Smooth muscle cell of the brain vasculature (primary cell): ENCODE data around the gene PHF2.

Experiments used
- DNase-seq: peaks from one replicate; pipeline ENCODE4 v3.0.0-alpha.2; 2012; ENCODE audit warnings: low read depth, low spot score

Gene PHF2

GRCh38 chr9:93587284-93587650 is 10.9 kb downstream of the PHF2 start:
- no peak for DNase-seq

DNA sequence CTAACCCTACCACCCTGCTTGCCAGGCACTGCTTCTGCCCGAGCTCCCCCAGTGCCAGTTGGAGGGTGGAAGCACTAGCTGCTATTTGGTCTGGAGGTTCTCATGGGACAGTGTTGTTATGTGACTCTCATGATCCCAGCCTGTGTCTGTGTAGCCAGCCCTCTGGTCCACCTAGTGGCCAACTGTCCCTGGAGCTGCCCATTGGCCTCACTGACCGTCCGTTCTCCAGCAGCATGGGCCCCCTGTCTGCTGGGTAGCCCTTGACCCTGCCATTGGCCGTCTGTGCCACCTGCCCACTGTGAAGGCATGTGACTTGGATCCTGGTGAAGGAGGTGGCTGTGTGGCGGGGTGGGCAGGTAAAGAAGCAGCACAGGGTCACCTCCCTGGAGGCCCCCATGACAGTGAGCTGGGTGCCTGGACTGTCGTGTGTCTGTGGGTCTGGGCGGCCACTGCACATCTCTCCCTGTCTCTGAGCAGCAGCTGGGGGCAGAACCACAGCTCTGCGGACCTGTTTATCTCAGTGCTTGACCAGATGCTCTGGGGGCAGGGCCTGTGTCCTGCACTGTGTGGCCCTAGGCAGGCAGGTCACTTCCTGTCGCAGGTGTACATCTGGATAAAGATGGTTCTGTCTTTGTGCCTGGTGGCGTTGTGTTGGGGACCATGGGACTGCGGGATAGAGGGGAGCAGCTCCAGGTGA is 11.4 kb downstream of the PHF2 start:
- DNase-seq = no peak

GRCh38 chr9:93588641-93589609 is 12.5 kb downstream of the PHF2 start:
- DNase-seq = no peak

GRCh38 chr9:93589688-93590087 is 13.3 kb downstream of the PHF2 start:
- no peak for DNase-seq

DNA sequence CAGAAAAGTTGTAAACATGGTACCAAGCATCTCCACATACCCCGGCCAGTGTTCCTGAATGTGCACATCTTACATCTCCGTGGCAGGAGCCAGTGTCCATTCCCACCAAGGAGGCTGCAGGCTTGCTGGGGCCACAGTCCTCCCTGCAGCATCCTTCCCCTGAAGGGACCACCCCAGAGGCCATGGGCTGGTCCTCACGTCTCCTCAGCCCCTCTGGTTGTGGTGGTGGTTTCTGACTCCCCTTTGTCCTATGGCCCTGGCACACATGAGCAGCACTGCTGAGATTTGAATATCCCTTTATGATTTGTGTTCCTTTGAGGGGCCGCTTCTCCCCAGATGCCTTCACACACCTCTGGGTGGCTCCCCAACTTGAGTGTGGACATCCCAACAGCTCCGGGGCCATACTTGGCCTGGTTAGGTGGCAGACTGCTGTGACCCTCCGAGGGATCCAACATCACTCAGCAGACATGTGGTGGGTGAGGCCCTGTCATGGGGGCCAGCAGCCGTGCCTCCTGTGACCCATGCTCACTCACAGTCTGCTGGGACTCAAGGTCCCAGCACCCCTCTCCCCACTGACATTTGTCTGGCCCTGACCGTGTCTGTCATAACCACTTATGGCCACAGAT is 14.3 kb downstream of the PHF2 start:
- DNase-seq = no peak

- DNase-seq = no peak
Observed at GRCh38 chr9:93591301-93592007, 15.1 kb downstream of the PHF2 start.

GRCh38 chr9:93592008-93592642 is 15.7 kb downstream of the PHF2 start:
- DNase-seq = no peak

DNA sequence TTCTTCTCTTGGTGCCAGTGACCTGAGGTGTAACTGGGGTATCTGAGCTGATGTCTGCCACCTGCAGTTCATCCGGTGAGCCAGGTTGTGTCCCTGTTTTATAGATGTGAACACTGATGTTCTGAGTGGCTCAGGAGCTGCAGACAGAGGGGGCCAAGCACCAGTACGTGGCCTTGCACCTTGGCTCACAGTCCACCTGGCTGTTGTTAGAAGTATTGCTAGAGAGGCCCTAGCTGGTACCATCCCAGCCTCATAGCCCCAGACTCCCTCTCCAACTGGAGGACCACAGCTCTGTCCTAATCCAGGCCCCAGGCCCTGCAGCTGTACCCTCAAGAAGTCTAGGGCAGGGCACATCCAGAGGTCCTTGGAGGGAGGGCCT is 16.2 kb downstream of the PHF2 start:
- no peak for DNase-seq

GRCh38 chr9:93593144-93593658 is 16.8 kb downstream of the PHF2 start:
- no peak for DNase-seq

DNA sequence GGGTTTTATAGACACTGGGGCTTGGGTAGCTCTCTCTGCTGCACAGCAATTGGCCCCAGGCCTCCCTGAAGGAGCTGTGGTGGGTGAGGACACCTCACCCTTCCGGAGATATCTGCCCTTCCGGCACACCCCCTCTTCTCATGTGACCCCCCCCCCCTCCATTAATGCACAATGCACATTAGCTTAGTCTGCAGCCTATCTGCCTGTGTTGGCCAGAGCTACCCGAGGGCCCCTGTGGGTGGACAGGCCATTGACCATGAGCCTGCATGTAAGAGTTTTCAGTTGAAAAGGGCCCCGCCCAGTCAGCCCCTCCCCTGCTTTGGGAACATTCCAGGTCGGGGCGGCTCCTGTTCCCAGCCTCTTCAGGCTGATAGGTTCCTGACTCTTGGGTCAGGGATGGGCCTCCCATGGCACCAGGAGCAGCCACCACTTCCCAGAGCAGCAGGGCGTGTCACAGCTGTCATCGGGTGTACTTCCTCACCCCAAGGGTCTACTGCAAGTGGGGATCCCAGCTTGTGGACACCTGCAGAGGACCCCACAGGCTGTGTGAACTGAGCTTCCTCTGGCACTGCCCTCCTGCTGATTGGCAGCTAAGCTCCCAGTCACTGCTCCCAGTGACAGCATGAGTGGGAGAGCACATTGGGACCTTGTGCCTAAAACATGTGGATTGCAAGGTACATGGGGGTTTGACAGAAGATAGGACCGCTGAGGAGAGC is 17.8 kb downstream of the PHF2 start:
- no peak for DNase-seq

- no peak for DNase-seq
Observed at GRCh38 chr9:93595461-93595860, 19.1 kb downstream of the PHF2 start.

GRCh38 chr9:93595861-93596365 is 19.5 kb downstream of the PHF2 start:
- DNase-seq = no peak

DNA sequence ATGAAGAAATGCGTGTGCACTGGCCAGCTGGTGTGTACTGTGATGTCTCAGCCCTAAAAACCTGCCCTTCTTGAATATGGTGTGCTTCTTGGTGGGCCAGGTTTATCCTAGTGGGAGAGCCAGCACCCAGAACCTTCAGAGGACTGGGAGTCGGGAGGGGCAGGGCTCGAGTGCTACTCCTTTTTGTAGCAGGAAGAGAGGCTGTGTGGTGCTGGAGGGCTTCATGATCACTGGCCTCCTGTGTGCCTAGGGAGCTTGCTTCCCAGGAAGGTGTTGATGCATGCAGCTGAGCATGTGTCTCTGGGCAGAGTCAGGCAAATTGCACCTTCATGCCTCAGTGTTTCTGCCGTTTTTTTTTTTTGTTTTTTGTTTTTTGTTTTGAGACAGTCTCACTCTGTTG is 20.0 kb downstream of the PHF2 start:
- no peak for DNase-seq

DNA sequence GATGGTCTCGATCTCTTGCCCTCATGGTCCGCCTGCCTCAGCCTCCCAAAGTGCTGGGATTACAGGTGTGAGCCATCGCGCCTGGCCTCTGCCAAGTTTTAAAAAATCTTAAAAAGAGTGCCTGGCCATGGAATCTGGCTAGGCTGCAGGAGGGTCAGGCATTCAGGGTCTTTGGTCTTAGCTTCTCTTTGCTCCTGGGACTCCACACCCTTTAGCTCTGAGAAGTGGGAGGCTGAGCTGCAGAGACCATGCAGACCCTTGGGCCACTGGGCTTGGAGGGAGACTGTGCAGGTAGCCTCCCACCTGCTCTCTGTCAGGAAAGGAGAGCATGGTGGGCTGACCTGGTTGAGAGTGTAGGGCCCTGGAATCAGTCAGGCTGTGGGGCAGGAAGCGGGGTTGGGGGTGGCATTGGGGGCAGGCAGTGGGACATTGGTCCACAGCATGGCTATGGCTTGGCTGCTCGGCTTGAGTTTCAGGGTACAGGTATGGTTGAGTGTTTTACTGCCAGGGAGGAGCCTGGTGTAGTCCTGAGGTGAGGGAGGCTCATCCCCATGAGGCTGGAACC is 20.8 kb downstream of the PHF2 start:
- no peak for DNase-seq

DNA sequence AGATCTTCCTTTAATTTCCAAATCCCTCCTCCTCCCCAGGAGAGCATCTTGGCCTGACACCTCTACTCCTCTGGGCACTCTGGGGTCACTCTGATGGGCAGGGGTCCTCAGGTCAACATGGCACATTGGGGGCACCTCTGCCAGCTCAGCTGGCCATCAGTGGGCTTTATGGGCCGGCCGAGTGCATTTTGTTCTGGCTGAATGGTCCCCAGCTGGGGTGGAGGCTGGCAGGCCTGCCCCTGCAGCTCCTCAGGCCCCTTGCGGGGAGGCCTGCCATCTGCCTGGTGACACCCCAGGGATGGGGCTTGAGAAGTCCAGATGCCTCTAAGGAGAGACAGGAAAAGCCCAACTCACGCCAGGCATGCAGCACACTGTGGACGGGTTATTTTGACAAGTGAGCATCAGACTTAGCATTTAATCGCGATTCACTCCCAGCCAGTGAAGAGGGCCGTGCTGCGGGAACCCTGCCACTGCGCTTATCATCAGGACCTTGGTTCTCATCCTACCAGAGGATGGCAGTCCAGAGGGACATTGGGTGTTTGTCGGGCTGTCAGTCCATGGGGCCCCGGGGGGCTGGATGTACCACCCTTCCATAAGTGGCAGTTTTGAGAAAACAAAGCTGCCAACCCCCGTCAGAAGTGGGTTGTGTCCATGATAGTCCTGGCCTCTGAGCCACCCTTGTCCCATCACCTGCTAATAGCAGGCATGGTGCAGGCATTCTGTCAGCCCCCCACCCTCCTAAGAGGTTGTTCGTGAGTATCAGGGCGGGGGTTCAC is 21.7 kb downstream of the PHF2 start:
- no peak for DNase-seq

DNA sequence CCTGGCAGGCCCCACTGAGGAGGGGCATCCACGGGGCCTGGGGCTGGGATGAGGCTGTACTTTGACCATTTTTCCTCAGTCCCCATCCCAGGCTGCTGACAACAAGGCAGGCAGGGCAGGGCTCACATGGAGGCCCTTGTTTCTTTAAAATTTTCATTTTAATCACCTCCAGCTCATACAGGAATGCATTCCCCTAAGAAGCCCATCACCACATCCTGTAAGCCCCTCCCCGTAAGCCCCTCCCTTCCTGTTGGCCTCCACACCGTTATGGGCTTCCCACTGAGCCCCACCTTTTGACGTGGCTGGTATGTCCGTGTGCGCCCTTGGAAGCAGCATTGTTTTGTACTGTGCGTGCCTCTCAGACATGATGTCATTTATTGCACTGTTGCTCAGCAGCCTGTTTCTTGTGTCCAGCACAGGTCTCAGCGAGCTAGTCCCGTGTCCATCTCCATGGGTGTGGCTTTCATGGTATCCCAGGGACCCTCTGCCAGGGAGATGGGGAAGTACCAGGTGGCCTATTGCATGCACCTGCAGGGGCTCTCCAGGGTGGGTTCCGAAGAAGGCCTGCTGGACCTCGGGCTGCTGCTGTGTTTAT is 22.4 kb downstream of the PHF2 start:
- DNase-seq = no peak

GRCh38 chr9:93599571-93600403 is 23.4 kb downstream of the PHF2 start:
- no peak for DNase-seq

GRCh38 chr9:93600504-93600903 is 24.1 kb downstream of the PHF2 start:
- DNase-seq = no peak
